HL-60/S4 treated with phorbol 12-myristate 13-acetate at 8.2 ng/mL for 4 days and 3 days (cell line): ENCODE measurements around the gene OR2V2.
"Not testable (repeated sequence)": the region's sequence is repeated elsewhere in the genome, so short reads cannot be mapped to it uniquely, and the experiment has no call there.

Experiments used
- in situ Hi-C: fragments of 300-500 bp; cut with MboI; formaldehyde crosslinking; loops from 2 replicates; pipeline ENCODE4 v1.15.0; 2022; ENCODE audit warnings: low sequenced_read_pairs

The OR2V2 gene

DNA sequence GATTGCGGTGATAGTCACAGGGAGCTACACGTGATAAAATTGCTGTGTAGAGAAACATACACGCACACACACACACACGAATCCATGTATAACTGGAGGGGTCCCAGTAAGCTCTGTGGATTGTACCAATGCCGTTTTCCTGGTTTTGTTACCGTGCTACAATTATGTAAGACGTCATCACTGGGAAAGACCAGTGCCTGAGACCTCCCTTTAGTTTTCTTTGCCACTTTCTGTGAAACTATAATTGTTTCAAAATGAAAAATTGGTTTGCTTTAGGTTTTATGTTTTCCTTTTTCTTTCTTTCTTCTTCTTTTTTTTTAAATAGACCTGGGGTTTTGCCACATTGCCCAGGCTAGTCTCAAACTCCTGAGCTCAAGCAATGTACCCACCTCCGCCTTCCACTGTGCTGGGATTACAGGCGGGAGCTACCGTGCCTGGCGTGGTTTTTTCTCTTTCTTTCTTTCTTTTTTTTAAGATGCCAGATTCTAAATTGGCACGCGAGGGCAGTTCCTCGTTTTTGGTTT, 21.3 kb downstream of the OR2V2 start:
- in situ Hi-C loops = no loop called here

GRCh38 chr5:181169459-181170236, 22.3 kb downstream of the OR2V2 start:
- in situ Hi-C loops = not testable (repeated sequence)

DNA sequence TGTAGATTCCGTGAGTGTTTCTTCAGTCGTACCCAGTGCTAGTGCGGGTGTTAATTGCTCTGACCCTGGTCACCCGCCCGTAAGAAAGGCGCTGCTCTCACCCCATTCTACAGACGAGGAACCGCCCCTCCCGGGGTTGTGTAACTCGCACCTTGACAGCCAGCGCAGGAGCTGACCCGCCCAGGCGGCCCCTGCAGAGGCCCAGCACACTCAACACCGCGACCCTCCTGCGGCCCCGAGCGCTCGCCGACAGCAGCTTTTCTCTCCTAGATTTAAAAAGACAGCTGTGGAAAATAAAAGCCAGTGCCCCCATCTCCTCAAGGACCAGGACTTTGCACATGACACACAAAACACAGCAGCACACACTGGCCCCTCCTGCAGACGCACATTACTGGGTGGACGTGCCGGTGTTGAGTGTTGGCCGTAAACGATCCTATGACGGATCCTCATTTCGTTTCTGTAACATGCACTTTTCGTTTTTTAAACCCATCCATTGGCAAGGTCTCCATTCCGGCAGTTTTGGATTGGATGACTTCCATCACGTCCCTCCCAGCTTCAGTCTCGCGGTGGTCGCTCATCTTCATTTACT, 22.9 kb downstream of the OR2V2 start:
- in situ Hi-C loops = no loop called here

DNA sequence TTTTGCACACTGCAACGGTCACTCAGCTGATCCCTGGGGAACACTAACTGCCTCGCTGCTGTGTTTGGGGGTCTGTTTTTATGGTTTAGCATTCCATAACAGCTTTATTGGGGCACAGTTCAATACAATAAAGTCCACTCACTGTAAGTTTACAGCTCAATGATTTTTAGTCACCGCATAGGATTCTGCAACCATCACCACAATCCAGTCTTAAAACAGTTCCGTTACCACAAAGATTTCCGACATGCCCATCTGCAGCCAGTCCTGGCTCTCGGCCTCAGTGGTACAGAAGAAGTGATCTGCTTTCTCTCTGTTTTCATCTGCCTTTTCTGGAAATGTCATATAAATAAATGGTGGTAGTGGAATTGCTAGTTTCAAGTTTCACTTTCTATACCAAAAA, 23.6 kb downstream of the OR2V2 start:
- in situ Hi-C loops = no loop called here

DNA sequence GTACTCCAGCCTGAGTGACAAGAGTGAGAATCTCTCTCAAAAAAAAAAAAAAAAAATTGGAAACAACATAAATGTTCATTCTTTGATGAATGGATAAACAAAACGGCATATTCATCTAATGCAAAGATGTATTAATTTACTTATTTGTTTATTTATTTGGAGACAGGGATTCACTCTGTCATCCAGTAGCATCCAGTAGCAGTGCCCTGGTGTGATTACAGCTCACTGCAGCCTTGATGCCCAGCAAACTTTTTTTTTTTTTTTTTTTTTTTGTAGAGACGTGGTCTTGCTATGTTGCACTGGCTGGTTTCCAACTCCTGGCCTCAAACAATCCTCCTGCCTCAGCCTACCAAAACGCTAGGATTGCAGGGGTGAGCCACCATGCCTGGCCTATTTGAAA, 24.4 kb downstream of the OR2V2 start:
- in situ Hi-C loops = no loop called here

GRCh38 chr5:181173027-181173419, 25.6 kb downstream of the OR2V2 start:
- in situ Hi-C loops = no loop called here

DNA sequence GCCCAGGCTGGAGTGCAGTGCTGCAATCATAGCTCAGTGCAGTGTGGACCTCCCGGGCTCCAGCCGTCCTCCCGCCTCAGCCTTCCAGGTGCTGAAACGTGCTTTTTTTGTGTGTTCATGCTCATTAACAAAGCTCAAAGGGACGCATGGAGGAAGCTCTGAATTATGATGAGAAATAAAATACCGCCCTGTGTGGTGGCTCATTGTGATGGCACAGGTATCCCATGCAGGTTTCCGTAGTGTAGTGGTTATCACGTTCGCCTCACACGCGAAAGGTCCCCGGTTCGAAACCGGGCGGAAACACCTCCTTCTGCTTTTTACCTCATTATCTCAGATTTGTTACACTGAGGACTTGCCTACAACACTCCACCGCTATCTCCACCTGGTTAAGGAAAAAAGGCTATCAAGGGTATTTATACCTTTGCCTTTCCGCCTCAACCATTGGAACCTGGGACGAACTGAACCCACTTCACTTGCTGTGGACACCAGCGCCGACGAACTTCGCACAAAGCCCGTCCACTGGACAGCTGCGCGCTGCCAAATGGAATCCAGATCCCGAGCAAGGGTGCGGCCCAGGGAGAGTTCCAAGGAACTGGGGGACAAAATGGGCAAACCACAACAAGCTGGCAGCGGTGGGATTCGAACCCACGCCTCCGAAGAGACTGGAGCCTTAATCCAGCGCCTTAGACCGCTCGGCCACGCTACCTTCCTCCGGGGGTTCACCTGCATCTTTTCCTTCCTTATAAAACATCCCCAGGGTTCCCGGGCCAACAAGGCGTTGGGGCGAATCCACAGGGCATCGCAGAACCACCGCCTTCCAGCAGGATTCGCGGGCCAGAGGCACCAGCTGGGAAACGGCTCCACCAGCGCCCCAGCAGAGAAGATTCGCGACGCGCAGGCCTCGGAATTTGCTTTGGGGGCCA, 26.3 kb downstream of the OR2V2 start:
- in situ Hi-C loops = no loop called here

GRCh38 chr5:181176254-181176952, 29.0 kb downstream of the OR2V2 start:
- in situ Hi-C loops = no loop called here

GRCh38 chr5:181177559-181177958, 30.2 kb downstream of the OR2V2 start:
- in situ Hi-C loops = not testable (repeated sequence)

- in situ Hi-C loops = no loop called here
Observed at GRCh38 chr5:181181650-181182565, 34.5 kb downstream of the OR2V2 start.

DNA sequence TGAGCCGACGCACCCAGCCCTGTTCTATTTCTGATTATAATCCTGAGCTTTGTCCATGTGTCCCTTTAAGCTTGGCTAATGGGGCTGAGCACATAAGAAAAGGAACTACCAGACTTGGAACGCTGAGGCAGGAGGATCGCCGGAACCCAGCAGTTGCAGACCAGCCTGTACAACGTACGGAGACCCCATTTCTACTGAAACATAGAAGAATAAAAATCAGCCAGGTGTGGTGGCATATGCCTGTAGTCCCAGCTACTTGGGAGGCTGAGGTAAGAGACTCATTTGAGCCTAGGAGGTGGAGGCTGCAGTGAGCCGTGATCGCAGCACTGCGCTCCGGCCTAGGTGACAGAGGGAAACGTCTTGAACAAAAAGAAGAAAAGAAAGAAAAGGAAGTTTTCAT, 35.3 kb downstream of the OR2V2 start:
- in situ Hi-C loops = no loop called here

DNA sequence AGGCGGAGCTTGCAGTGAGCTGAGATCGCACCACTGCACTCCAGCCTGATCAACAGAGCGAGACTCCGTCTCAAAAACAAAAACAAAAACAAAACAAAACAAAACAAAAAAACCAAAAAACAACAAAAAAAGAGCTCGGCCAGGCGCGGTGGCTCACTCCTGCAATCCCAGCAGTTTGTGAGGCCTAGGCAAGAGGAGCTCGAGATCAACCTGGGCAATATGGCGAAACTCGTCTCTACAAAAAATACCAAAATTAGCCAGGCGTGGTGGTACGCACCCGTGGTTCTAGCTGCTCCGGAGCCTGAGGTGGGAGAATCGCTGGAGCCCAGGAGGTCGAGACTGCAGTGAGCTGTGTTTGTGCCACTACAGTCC, 37.4 kb downstream of the OR2V2 start:
- in situ Hi-C loops = no loop called here

- in situ Hi-C loops = no loop called here
Observed at GRCh38 chr5:181185560-181185959, 38.2 kb downstream of the OR2V2 start.

DNA sequence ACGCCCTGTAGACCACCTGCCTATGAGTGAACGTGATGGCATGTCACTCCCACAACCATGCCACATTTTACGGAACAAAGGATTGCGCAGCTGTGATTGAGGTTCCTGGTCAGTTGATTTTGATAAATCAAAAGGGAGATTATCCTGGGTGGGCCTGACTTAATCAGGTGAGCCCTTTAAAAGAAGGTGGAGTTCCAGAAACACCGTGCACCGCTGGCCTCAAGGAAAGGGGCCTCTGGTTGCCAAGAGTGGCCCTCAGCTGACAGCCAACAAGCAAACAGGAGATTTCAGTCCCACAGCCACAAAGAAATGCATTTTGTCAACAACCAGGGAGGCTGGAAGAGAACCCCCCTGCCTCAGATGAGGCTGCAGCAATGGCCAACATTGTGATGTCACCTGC, 38.6 kb downstream of the OR2V2 start:
- in situ Hi-C loops = no loop called here

- in situ Hi-C loops = no loop called here
Observed at GRCh38 chr5:181186986-181187499, 39.7 kb downstream of the OR2V2 start.

DNA sequence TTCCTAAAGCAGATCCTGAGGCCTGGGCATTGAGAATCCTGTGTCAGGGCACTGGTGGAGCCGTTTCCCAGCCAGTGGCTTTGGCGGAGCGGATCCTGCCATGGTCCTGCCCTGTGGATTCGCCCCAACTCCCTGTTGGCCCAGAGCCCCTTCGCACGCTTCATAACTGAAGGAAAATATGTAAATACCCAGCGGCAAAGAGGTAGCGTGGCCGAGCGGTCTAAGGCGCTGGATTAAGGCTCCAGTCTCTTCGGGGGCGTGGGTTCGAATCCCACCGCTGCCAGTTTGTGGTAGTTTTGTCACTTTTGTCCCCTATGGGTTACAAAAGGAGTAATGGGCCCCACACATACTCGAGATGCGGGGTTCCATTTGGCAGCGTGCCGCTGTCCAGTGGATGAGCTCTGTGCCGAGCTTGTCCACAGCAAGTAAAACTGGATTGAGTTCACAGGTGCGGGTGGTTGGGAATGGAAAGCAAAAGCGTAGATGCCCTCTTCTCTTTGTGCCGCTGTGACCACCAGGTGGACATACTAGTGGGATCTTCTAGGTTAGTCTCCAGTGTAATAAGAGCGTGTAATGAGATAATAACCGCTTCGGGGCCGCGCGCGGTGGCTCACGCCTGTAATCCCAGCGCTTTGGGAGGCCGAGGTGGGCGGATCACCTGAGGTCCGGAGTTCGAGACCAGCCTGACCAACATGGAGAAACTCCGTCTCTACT, 40.3 kb downstream of the OR2V2 start:
- in situ Hi-C loops = no loop called here

DNA sequence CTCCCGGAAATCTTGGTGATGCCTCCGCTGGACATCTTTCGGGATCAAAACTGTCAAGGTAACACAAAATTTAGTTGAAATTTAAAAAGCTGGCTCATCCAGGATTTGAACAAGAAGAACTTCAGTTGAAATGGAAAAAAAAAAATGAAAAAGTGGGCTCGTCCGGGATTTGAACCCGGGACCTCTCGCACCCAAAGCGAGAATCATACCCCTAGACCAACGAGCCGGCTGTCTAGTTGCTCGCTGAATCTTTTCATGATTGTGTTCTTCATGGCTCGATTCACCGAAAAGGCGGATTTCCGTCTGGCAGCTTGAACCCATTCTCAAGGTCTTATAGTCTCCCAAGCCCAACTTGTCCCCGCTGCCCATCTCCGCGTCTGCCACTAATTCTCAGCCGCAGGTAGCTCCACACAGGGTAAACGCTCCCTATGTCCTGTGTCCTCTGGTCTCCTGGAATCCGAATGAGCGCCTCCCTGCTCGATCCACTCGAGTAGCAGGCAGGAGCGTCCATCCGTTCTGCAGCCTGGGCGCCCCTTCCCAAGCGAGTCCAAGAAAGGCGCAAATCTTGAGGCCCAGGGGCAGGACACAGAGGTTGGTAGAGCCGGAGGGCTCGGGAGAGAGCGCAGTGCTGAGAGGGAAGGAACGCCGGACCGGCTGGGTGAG, 41.4 kb downstream of the OR2V2 start:
- in situ Hi-C loops = no loop called here

- in situ Hi-C loops = no loop called here
Observed at GRCh38 chr5:181189363-181189961, 42.1 kb downstream of the OR2V2 start.
